Natural killer cell (primary cell): Measurements from ENCODE around the gene IQCK. TPM values are rescaled to one million over a fixed set of nuclear protein-coding genes. Genes with fewer than 3 reads are reported as not detected.
A peak's percentile ranks its signal among the peaks of the same experiment; 100 is the strongest.

Experiments
- ATAC-seq, 3 donors: fragments of 150-1000 bp in 2 of 3; fragments of 200-7000 bp in 1 of 3; cut with Tn5 transposase; 1 replicate in 1 of 3; 2 replicates in 2 of 3; pipeline ENCODE4 v1.10.0; 2021; ENCODE audit warnings: mild to moderate bottlenecking in 2 of 3, moderate library complexity in 2 of 3
- DNase-seq, 2 donors: peaks; one replicate each; pipeline versions ENCODE4 v3.0.0 to v3.0.0-alpha.2; 2013 to 2021; ENCODE audit warnings: mixed read lengths in 1 of 2
- H3K27ac ChIP-seq: one replicate; pipeline ENCODE4 v1.5.1; 2013; ENCODE audit warnings: mild to moderate bottlenecking, low read length
- H3K27me3 ChIP-seq: one replicate; pipeline ENCODE4 v1.6.1; 2013; ENCODE audit warnings: low read length; ENCODE audit not compliant: control insufficient read depth, insufficient read depth
- H3K36me3 ChIP-seq: one replicate; pipeline ENCODE4 v1.6.1; 2013; ENCODE audit warnings: low read length; ENCODE audit not compliant: control insufficient read depth, insufficient read depth
- H3K4me1 ChIP-seq: one replicate; pipeline ENCODE4 v1.6.1; 2013; ENCODE audit warnings: low read length; ENCODE audit not compliant: control insufficient read depth, insufficient read depth
- H3K4me3 ChIP-seq: one replicate; pipeline ENCODE4 v1.5.1; 2013; ENCODE audit warnings: low read length
- H3K9me3 ChIP-seq: one replicate; pipeline ENCODE4 v1.6.1; 2013; ENCODE audit warnings: low read length; ENCODE audit not compliant: control insufficient read depth, insufficient read depth
- H3K27ac Mint-ChIP-seq, 2 donors: one replicate each; pipeline ENCODE4 v1.8.0; 2022; ENCODE audit warnings: mild to moderate bottlenecking in 2 of 2, mixed read lengths in 2 of 2, moderate library complexity in 1 of 2
- H3K27me3 Mint-ChIP-seq, 2 donors: one replicate each; pipeline ENCODE4 v1.8.0; 2022; ENCODE audit warnings: low read depth in 2 of 2, mixed read lengths in 2 of 2
- H3K36me3 Mint-ChIP-seq: one replicate; pipeline ENCODE4 v1.8.0; 2022; ENCODE audit warnings: mixed read lengths
- H3K4me1 Mint-ChIP-seq, 2 donors: one replicate each; pipeline ENCODE4 v1.8.0; 2022; ENCODE audit warnings: mixed read lengths in 2 of 2
- H3K4me3 Mint-ChIP-seq: one replicate; pipeline ENCODE4 v1.8.0; 2022; ENCODE audit warnings: mild to moderate bottlenecking, moderate library complexity, mixed read lengths
- H3K9me3 Mint-ChIP-seq, 2 donors: one replicate each; pipeline ENCODE4 v1.8.0; 2022; ENCODE audit warnings: mixed read lengths in 2 of 2
- CTCF ChIP-seq: fragments of 200-600 bp; IDR thresholded peaks from one replicate; pipeline ENCODE4 v1.8.0; 2022; ENCODE audit warnings: antibody characterized with exemption
- WGBS: methylation state at CpG from one replicate; pipeline ENCODE4 v1.1.7; 2013; ENCODE audit warnings: missing lambda C conversion rate; ENCODE audit not compliant: insufficient coverage; 5-methylcytosine and 5-hydroxymethylcytosine counted together
- intact Hi-C: fragments of 100-400 bp; cut with micrococcal nuclease; formaldehyde crosslinking; loops from one replicate; pipeline ENCODE4 v1.14.2; 2022
- total RNA-seq, 4 donors: library from RNA; stranded (reverse); fragments of 120-200 nt in 1 of 4; gene quantifications; one replicate each; pipeline versions ENCODE4 v1.2.3 to v1.2.4, GENCODE V29; 2013 to 2022

Gene IQCK
- total RNA-seq, 3 donors from 2014 or later (not counting 1 experiment from before 2014, with no cell fraction given), result 0.38 to 1.8 (median 0.68) TPM

- Histone ChIP-seq H3K27me3 (no peaks in the 10 kb centered on the region), H3K4me1 (no peaks in the 10 kb centered on the region), H3K9me3 (no peaks in the 10 kb centered on the region), H3K27ac (no peak overlapping the region), H3K4me3 (no peak overlapping the region), H3K36me3 (peaks cover 28% of the 10 kb centered on the region)
- no peak for TF ChIP-seq CTCF
- Mint-ChIP-seq H3K4me3 (no peak overlapping the region), H3K27ac (no peak overlapping the region), H3K36me3 (no peaks in the 10 kb centered on the region), H3K27me3 (no peaks in the 10 kb centered on the region), H3K4me1 (peaks cover 0 to 9% of the 10 kb centered on the region in 2 donors), H3K9me3 (no peaks in the 10 kb centered on the region)
- 94% methylated on average over 18 of the region's 18 CpGs for WGBS
- no peak for DNase-seq
- intact Hi-C loops, result no loop called here
- ATAC-seq, result no peak
Measured at GRCh38 chr16:19708296-19709205, 9.5 kb upstream of the IQCK start.

GRCh38 chr16:19709381-19710136 lies 8.5 kb upstream of the IQCK start:
- peak overlapping the region in 1 of 2 donors; percentile 27 for H3K27ac Mint-ChIP-seq
- H3K4me1 ChIP-seq, result no peaks in the 10 kb centered on the region
- H3K4me1 Mint-ChIP-seq, result peaks cover 4 to 16% of the 10 kb centered on the region in 2 donors
- H3K4me3 Mint-ChIP-seq, result no peak overlapping the region
- H3K27me3 Mint-ChIP-seq, result no peaks in the 10 kb centered on the region
- ATAC-seq, result no peak
- DNase-seq, result no peak
- H3K4me3 ChIP-seq, result no peak overlapping the region
- intact Hi-C loops, result no loop called here
- H3K36me3 ChIP-seq, result peaks cover 24% of the 10 kb centered on the region
- H3K27me3 ChIP-seq, result no peaks in the 10 kb centered on the region
- WGBS, result 98% methylated on average over 22 of the region's 22 CpGs
- no peaks in the 10 kb centered on the region for H3K9me3 ChIP-seq
- peaks cover 6% of the 10 kb centered on the region for H3K36me3 Mint-ChIP-seq
- H3K27ac ChIP-seq, result no peak overlapping the region
- H3K9me3 Mint-ChIP-seq, result no peaks in the 10 kb centered on the region
- TF ChIP-seq CTCF, result no peak

- Mint-ChIP-seq H3K4me3 (no peak overlapping the region), H3K27ac (no peak overlapping the region), H3K27me3 (no peaks in the 10 kb centered on the region), H3K4me1 (peaks cover 8 to 20% of the 10 kb centered on the region in 2 donors), H3K9me3 (no peaks in the 10 kb centered on the region), H3K36me3 (peaks cover 11% of the 10 kb centered on the region)
- no peak for TF ChIP-seq CTCF
- Histone ChIP-seq H3K27ac (no peak overlapping the region), H3K27me3 (no peaks in the 10 kb centered on the region), H3K4me1 (no peaks in the 10 kb centered on the region), H3K36me3 (peaks cover 16% of the 10 kb centered on the region), H3K4me3 (no peak overlapping the region), H3K9me3 (no peaks in the 10 kb centered on the region)
- DNase-seq (no peak), ATAC-seq (no peak)
- intact Hi-C loops, result no loop called here
- 91% methylated on average over 23 of the region's 23 CpGs for WGBS
Measured at GRCh38 chr16:19710191-19710908, 7.7 kb upstream of the IQCK start.
